Activated CD4-positive, alpha-beta T cell treated with anti-CD3 and anti-CD28 coated beads for 4 hours (primary cell): Measurements from ENCODE around the gene BSN.

Source experiments
- DNase-seq, 2 donors: peaks; one replicate each; pipeline ENCODE4 v3.0.0-alpha.2; 2020

Gene BSN

GRCh38 chr3:49700014-49700413, 145.7 kb downstream of the BSN start:
- DNase-seq = no peak

- DNase-seq = no peak
Measured at GRCh38 chr3:49700453-49701128, 146.3 kb downstream of the BSN start.

GRCh38 chr3:49701388-49702077, 147.3 kb downstream of the BSN start:
- DNase-seq = no peak

- DNase-seq = no peak
Measured at GRCh38 chr3:49702672-49703071, 148.4 kb downstream of the BSN start.

GRCh38 chr3:49703443-49703927, 149.2 kb downstream of the BSN start:
- peak; percentile 52 to 59 for DNase-seq

GRCh38 chr3:49703956-49704355, 149.7 kb downstream of the BSN start:
- no peak for DNase-seq

- no peak for DNase-seq
Measured at GRCh38 chr3:49704629-49705028, 150.4 kb downstream of the BSN start.

- no peak for DNase-seq
Measured at GRCh38 chr3:49705390-49705960, 151.2 kb downstream of the BSN start.

GRCh38 chr3:49706456-49707112, 152.3 kb downstream of the BSN start:
- no peak for DNase-seq

GRCh38 chr3:49707113-49707480, 152.8 kb downstream of the BSN start:
- DNase-seq = no peak

- no peak for DNase-seq
Measured at GRCh38 chr3:49709852-49710251, 155.6 kb downstream of the BSN start.

- DNase-seq = no peak
Measured at GRCh38 chr3:49711489-49711888, 157.2 kb downstream of the BSN start.

- DNase-seq = no peak
Measured at GRCh38 chr3:49712166-49712565, 157.9 kb downstream of the BSN start.

- no peak for DNase-seq
Measured at GRCh38 chr3:49712631-49713317, 158.5 kb downstream of the BSN start.

GRCh38 chr3:49713336-49714105, 159.2 kb downstream of the BSN start:
- no peak for DNase-seq

- no peak for DNase-seq
Measured at GRCh38 chr3:49714728-49715550, 160.7 kb downstream of the BSN start.

- DNase-seq = no peak
Measured at GRCh38 chr3:49715611-49716121, 161.4 kb downstream of the BSN start.

- DNase-seq = no peak
Measured at GRCh38 chr3:49716169-49716568, 161.9 kb downstream of the BSN start.

- DNase-seq = no peak
Measured at GRCh38 chr3:49716691-49717210, 162.5 kb downstream of the BSN start.

- no peak for DNase-seq
Measured at GRCh38 chr3:49717211-49717958, 163.1 kb downstream of the BSN start.
